Hematopoietic multipotent progenitor cell treated with erythropoietin and hydrocortisone succinate and interleukin-3 and kit ligand, for 15 days (in vitro differentiated cells): ENCODE results near the gene PRRX2.

Experiments used
- DNase-seq: peaks from one replicate; pipeline ENCODE4 v3.0.0-alpha.2; 2015; ENCODE audit warnings: low spot score

PRRX2 gene

DNA sequence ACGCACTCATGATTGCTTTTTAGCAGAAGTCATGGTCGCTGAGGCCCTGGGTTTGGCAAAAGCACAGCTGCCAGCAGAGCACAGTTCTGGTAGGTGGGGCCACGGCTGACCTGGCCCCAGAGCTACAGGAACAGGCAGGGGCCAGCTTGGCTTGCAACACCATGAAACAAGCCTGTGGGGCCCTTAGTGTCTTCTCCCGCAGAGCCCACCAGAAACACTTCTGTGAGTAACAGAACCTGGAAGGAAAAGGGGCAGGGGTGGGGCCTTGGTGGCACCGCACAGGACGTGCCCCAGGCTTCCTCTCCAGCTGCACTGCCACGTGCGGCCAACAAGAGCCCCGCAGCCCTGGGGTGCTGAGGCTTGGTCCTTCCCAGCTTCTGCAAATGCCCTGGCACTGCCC, 28.3 kb upstream of the PRRX2 start:
- no peak for DNase-seq

DNA sequence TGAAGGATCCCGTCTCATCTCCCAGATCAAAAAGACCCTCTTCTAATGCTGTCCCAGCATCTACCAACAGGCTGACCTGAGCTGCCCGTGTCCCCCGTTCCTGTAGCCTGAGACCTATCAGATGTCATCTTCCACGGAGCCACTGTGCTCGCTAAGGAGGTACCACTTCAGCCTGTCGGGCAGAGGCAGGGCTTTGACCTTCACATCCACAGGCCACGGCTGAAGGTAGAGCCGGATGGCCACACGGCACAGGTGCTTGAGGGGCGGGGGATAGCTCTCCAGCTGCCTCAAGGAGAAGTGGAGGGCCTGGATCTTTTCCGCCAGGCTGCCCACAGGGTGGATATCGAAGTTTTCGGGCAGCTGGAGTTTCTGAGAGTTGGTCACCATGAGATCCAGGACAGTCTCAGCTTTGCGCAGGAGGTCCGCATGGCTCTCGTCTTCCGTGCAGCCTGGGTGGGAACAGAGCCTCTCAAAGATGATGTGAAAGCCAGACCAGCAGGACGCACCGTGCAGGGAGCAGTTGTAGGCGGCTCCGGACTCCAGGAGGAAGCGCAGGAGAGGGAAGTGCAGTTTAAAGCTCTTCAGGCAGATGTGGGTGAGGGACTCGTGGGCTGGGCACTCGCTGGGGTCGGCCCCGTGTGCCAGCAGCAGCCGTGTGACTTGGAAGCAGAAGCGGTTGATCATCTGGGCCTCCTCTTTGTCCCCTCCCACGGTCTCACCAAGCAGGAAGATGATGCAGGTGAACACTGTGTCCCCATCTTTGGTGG, 27.6 kb upstream of the PRRX2 start:
- no peak for DNase-seq

DNA sequence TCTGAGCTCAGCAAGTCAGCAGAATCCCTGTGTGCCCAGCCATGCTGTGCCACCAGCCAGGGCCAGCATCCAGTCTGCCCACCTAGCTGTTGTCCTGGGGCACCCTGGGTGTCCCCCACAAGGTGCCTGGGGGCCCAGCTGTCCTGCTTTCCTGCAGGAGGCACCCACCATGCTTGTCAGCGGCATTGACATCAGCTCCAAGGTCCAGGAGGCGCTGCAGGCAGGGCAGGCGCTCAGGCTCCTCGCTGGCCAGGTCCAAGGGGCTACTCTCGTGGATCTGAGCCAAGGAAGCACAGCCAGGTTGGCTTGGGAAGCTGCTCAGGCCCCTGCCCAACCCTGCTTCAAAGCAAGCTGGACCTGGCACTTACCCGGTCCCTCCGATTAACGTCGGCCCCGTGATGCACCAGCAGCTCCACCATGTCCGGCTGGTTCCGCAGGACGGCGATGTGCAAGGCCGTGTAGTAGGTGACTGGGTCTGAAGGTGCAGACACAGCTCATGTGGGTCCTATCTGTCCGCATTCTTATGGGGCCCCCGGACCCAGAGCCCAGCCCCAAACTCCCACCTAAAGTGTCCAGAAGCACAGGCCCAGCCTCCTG, 26.3 kb upstream of the PRRX2 start:
- no peak for DNase-seq

DNA sequence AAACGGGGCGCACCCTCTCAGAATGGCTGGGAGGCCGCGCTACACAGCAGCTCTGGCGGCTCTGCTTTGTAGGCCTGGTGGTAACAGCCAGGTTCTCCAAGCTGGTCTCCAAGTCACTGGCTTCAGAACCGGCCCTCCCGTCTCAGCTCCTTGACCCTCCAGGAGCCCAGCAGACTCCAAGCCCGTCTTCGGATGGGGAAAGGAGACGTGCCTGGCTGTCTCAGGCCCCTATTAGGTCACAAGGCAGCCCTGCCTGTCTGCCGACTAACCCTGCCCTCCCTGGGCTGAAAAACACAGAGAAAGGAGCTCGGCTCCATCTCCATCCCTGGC, 25.7 kb upstream of the PRRX2 start:
- DNase-seq: no peak

DNA sequence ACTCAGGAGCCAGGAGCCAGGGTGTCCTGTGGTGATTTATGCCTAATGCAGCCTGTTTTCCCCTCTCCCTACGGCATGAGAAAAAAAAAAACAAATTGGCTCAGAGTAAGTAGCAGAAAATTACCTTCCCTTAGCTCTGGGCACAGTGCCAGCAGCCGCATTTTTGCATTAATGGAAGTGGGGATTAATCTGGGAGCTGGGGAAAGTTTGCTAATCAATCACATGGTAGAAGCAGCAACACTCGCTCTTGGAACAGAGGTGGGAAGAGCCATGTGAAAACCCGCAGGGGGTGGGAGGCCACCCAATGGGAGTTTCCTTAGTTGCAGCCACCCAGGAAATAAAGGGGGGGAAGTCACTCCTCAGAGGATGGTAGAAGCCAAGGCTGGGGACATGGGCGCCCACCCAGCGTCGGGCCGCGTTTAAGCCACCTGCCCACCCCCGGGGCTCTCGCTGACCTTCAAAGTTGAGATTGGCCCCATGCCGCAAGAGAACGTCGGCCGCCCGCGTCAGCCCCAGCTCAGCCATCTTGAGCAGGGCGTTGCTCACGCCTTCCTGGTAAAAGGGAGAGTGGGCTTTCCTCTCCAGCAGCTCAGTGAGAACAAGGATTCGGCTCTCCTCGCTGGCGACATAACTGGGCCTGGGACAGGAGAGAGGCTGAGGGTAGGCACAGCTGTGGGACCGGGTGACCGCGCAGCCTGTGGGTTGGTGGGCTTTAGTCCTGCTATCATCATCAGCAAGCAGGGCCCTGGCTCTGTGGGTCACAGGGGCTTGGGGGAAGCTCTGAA, 25.2 kb upstream of the PRRX2 start:
- DNase-seq: no peak

DNA sequence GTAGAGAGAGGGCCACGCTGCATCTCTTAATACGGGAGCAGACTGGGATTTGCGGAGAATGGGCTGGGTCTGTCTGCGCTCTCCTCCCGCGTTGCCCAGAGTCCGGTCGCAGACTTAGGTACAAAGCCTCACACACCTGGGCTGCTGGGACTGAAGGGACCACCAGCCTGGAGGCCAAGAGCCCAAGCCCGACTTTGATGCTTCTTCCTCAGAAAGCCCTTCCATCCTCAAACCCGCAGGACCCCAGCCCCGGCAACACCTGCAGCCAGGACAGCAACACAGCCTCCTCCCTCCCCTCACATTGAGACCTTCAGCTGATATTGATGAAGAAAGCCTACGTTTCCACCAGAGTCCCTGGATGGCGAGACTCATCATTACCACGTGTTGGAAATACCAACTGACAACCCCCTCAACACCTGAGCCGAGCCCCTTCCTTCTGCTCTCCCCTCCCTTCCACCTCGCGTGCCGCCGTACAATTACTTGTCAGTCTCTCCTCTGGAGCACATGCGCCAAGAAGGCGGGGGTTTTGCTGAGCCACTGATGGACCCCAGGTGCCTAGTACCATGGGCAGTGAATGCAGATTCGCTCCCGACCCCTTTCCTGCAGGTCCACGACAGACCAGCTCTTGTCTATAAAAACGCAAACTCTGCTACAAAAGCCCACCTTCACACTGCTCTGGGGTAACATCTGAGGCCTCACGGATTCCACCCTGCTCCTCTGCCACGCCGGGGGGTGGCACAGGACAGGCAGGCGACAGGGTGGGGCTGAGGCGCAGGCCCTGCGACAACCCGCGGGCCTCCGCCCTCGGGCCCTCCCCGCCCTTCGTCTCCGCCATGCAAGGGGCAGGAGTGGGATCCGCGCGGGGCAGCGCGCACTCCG, 24.3 kb upstream of the PRRX2 start:
- DNase-seq: peak; percentile 47

DNA sequence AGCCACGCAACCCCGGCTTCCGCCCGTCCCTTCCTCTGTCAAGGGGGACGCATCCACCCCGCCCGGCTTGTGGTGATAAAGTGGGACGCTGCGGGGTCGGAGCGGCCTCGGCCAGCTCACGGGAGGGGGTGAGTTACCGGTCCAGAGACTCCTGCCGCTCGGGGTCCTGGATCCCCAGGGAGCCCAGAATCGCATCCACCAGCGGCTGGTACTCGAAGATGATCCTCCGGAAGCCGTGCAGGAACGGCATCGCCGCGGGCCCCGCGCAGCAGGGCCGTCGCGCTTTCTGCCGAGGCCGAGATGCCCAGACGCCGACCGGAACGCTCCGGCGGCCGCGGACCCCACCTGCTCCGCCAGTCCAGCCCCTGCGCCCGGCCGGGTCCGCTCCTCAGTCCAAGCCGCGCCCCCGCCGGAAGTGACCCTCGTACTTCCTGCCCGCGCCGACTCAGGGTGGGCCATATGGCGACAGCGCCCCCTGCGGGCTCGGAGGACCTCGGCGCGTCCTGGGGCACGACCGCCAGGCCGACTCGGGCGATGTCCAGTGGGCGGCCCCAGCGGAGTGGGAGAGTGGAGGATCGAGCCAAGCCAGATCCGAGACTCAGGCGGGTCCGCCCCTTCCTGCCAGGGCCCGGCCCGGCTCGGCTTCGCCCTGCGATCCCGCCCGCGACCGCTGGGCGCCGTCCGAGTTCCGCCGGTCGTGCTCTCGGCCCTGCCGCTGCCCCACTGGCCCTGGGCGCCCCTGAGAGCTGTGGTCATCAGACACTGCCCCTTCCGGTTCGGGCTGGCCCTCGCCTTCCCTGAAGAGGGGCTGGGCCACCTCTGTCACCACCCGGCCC, 23.5 kb upstream of the PRRX2 start, which contains the start of gene ASB6:
ASB6 (minus strand) TSS at position 402 of the 836 bp plus-strand sequence; CDS start at position 250, 152 bp downstream.
- peak; percentile 96 for DNase-seq

DNA sequence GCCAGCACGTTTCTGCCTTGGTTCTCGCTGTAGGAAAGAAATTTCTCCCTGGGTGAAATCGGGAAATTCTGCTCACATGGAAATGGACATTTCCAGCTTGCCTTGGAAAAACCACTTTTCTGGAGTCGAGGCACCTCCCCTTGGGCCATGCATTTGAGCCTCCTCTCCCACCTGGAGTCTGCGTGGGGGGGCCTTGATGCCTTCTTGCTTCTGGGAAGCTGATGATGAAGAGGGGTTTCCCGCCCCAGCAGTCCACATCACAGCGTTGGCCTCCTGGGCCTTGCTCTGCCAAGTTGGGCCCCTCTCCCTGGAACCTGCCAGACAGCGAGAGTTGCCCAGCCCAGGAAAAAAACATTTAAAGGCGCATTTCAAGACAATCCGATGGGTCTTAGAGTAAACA, 21.7 kb upstream of the PRRX2 start:
- DNase-seq: no peak

DNA sequence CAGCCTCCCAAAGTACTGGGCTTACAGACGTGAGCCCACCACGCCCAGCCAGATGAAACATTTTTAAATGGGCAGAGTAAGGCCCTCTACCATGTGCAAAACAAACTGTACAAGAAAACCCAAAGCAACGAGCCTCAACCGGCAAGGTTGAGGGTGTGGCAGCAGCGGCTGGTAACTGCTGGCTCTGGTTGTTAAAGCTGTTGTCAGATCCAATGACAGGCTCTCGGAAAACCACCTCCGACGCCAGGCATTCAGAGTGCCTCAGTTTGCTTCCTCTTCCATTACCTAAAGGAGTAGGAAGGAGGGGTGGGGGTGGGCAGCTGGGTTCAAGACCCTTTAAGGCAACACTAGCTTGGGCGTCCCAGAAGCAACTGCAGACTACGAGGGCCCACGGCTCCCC, 21.1 kb upstream of the PRRX2 start:
- no peak for DNase-seq

DNA sequence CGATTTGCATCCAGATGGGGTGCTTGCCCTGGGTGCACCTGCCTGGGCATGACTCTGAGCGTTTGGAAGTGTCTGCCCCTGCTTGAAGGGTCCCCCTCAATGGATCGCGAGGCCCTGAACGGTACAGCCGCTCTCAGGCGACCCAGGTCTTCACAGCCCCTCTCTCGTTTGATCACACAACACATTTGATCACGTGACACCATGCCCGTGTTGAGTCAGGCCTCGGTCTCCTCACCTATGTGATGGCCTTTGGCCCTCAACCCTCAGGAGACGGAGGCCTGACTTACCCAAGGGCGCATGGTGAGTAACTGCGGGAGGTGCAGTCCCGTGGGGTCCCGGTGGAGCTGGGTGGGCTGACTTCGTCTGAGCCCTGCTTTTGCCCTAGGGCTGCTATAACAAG, 20.5 kb upstream of the PRRX2 start:
- DNase-seq: no peak

DNA sequence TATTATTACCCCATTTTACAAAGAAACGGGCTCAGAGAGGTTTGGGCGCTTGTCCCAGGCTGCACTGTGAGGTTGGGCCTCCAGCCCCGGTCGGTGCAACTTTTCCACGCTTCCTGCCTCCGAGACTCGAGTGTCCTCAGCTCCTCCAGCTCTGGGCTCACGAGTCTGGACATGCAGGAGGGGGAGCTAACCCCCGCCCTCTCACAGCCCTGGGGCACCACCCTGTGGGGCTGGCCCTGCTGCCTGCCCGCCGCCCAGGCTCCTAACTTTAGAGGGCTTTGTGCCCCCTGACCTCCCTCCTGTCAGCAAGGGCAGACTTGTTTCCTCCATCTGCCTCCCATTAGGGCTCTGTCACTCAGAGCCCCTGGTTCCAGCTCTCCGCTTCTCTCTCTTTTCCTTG, 19.2 kb upstream of the PRRX2 start:
- no peak for DNase-seq

DNA sequence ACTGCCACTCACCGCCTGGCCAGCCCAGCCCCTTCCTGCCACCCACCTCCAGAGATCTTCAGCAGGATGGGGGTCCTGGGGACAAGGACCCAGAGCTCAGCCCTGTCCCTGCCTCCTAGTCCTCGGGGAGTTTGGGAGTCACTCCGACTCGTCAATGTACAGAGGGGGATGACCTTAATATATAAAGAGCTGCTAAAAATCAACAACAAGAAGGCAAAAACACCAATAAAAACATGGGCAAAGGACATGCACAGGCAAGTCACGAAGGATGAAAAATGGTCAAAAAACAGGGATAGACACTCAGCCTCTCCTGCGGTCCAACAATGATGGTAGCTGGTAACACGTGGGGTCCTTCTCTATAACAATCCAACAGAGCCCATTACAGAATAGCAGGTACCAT, 18.8 kb upstream of the PRRX2 start:
- no peak for DNase-seq

DNA sequence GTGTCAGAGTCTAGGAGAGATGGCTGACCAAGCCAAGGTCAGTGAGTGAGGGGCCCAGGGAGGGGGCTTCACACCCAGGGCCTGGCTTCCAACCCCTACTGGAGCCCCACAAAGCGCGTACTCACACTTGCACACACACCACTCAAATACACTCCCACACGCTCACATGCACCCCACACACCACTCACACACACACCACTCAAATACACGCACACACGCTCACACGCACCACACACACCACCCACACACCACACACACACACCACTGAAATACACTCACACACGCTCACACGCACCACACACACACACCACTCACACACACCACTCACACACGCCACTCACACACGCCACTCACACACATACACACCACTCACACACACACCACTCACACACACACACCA, 17.8 kb upstream of the PRRX2 start:
- no peak for DNase-seq

DNA sequence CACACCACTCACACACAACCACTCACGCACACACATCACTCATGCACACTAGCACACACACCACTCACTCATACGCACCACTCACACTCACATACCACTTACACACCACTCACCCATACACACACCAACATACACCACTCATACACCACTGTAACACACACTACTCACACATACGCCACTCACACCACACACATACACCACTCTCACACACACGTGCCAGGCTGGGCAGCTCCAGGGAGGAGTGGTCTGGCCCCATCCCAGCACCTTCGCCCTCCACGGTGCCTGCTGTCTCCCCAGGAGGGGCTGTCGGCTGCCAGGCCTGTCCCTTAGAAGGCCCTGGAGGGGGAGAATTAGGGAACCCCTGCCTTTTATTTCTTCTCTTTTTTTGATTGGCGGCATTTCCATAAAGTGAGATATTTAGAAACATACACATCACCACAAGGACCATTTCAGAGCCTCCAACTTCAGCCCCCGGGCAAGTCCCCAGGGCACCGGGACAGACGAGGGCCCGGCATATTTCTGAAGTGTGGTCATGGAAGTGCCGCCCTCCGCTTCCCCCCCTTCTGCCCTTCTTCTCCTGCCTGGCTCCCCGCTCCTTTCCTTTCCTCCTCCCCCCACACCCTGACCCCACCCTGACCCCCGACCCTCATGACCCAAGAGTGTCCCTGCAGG, 17.2 kb upstream of the PRRX2 start:
- no peak for DNase-seq

DNA sequence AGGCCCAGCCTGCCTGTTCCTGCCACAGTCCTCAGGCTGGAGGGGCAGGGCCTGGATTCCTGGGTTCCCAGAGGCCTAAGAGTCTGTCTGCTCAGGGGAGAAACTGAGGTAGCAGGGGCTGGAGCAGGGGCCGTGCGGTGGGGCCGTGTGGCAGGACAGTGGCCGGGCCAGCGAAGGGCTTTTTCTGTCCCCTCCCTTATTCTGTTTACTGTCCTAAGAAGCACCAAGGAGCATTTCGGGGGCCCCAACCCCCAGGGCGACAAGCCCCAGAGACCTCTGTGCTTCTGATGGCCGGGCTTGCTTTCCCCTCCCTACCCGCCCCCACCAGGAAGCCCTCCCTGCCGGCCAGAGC, 16.7 kb upstream of the PRRX2 start:
- DNase-seq: no peak

DNA sequence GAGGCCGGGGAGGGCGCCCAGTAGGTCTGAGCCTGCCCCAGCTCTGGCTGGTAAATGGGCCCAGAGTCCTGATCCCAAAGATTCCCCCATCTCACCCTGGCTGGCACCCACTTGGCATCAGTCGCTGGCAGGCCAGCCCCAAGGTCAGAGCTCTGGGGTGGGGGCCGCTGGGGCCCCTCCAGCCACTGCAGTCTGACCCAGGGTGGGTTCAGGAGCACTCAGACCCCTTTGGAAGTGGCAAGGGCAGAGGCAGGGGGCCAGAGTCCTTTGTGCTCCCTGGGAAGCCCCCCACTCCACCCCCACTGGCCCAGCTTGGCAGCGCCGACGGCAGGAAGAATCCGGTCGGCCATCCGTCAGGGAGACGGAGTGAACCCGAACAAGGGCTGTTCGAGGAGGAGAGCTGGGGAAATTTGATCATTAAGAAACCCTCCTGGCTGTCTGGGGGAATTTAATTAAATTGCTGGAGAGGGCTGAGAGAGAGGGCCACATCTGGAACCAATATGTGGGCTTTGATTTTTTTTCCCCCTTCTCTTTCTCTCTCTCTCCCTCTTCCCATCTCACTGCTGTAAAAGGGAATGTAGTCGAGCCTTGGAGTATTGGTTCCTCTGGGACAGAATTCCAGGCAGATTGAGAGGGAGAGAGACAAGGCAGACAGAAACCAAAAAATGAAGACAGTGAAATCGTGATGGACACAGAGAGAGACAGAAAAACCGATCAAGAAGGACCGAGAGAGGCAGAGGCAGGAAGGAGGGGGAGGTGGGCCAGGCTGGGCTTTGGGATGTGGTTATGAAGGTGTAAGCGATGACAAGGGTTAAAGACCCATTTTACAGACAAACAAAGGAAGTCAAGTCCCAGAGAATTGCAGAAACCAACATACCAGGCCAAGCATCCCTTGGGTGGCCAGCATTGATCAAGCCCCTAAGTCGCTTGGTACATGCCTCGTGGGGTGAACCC, 15.4 kb upstream of the PRRX2 start:
- DNase-seq: no peak

DNA sequence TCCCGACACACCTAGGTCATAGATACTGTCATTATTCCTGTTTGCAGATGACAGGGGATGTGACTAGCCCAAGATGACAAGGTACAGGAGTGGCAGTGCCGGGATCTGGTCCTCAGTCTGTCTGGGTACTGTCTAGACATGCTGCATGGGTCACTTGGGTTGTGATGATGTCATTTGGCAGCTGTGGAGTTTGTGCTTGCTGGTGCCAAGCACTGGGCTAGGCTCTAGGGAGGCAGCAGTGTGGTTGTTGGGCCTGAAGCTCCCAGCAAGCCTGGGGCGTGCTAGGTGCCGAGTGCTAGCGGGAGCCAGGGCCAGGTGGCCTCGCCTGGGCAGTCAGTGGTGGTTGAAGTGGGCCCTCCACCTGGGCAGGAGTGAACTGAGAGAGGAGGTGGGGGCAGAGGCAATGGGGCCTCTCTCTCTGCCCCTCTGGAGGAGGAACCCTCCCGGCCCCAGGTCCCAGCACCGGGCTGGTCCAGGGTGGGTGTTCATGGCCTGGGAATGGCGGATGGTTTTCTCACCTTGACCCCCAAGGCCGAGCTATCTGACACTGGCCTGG, 14.7 kb upstream of the PRRX2 start:
- no peak for DNase-seq

DNA sequence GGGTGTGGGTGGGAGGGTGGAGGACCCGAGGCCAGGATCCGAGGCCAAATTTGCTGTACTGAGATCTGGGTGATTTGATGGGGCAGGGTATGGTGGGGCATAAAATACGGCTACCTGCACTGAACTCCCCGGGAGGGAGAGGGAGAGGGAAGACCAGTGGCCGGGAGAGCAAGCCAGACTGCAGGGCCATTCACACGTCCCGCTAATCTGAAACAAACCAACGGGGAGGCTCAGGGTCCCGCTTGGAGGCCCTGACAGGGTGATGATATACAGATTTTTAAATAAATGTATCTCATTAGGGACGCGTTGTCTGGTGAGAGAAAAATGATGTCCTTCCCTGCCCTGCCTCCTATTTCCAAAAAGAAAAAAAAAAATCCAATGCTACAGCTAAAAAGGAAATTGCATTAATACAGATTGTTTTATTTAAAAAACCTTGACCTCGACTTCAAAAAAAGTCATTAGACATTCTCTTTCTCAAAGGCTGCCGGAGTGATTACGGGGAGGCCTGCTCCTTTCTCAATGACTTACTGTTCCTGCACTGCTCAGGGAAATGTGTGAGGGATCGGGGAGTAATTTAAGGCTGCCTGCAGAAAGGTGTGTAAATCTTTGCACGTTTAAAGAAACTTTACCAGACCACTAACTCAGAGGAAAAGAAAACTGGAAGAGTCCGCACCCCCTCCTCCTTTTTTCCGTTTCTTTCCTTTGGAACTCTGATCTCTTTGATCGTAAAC, 11.5 kb upstream of the PRRX2 start:
- no peak for DNase-seq

DNA sequence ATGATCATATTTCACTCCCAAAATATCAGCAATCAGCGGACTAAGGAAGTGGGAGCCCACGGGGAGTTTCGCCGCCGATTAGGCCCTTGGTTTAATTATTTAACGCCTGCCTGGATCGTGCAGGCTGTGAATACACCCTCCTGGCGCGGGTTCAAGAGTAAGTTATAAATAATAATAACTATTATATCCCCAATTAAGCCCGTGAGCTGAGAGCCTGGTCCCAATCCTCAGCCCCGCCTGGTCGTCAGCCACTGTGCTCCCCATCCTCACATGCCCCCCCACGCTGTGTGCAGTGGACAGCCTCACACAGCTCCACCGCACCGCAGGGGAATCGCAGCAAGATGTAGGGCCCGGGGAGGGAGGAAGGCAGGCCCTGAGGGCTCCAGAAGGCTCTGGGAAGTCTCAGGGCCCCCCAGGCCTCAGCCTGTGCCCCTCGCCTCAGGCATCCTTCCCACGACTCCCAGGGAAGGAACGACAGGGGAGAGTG, 10.8 kb upstream of the PRRX2 start:
- no peak for DNase-seq
